Natural killer cell (primary cell): ENCODE measurements around the gene ASIP. TPM values are rescaled to one million over a fixed set of nuclear protein-coding genes. Genes with fewer than 3 reads are reported as not detected.
"Not testable (repeated sequence)": the region's sequence is repeated elsewhere in the genome, so short reads cannot be mapped to it uniquely, and the experiment has no call there.

Experiments
- ATAC-seq, 3 donors: fragments of 150-1000 bp in 2 of 3; fragments of 200-7000 bp in 1 of 3; cut with Tn5 transposase; 1 replicate in 1 of 3; 2 replicates in 2 of 3; pipeline ENCODE4 v1.10.0; 2021; ENCODE audit warnings: mild to moderate bottlenecking in 2 of 3, moderate library complexity in 2 of 3
- DNase-seq, 2 donors: peaks; one replicate each; pipeline versions ENCODE4 v3.0.0 to v3.0.0-alpha.2; 2013 to 2021; ENCODE audit warnings: mixed read lengths in 1 of 2
- H3K27ac ChIP-seq: one replicate; pipeline ENCODE4 v1.5.1; 2013; ENCODE audit warnings: mild to moderate bottlenecking, low read length
- H3K27me3 ChIP-seq: one replicate; pipeline ENCODE4 v1.6.1; 2013; ENCODE audit warnings: low read length; ENCODE audit not compliant: control insufficient read depth, insufficient read depth
- H3K36me3 ChIP-seq: one replicate; pipeline ENCODE4 v1.6.1; 2013; ENCODE audit warnings: low read length; ENCODE audit not compliant: control insufficient read depth, insufficient read depth
- H3K4me1 ChIP-seq: one replicate; pipeline ENCODE4 v1.6.1; 2013; ENCODE audit warnings: low read length; ENCODE audit not compliant: control insufficient read depth, insufficient read depth
- H3K4me3 ChIP-seq: one replicate; pipeline ENCODE4 v1.5.1; 2013; ENCODE audit warnings: low read length
- H3K9me3 ChIP-seq: one replicate; pipeline ENCODE4 v1.6.1; 2013; ENCODE audit warnings: low read length; ENCODE audit not compliant: control insufficient read depth, insufficient read depth
- H3K27ac Mint-ChIP-seq, 2 donors: one replicate each; pipeline ENCODE4 v1.8.0; 2022; ENCODE audit warnings: mild to moderate bottlenecking in 2 of 2, mixed read lengths in 2 of 2, moderate library complexity in 1 of 2
- H3K27me3 Mint-ChIP-seq, 2 donors: one replicate each; pipeline ENCODE4 v1.8.0; 2022; ENCODE audit warnings: low read depth in 2 of 2, mixed read lengths in 2 of 2
- H3K36me3 Mint-ChIP-seq: one replicate; pipeline ENCODE4 v1.8.0; 2022; ENCODE audit warnings: mixed read lengths
- H3K4me1 Mint-ChIP-seq, 2 donors: one replicate each; pipeline ENCODE4 v1.8.0; 2022; ENCODE audit warnings: mixed read lengths in 2 of 2
- H3K4me3 Mint-ChIP-seq: one replicate; pipeline ENCODE4 v1.8.0; 2022; ENCODE audit warnings: mild to moderate bottlenecking, moderate library complexity, mixed read lengths
- H3K9me3 Mint-ChIP-seq, 2 donors: one replicate each; pipeline ENCODE4 v1.8.0; 2022; ENCODE audit warnings: mixed read lengths in 2 of 2
- WGBS: methylation state at CpG from one replicate; pipeline ENCODE4 v1.1.7; 2013; ENCODE audit warnings: missing lambda C conversion rate; ENCODE audit not compliant: insufficient coverage; 5-methylcytosine and 5-hydroxymethylcytosine counted together
- intact Hi-C: fragments of 100-400 bp; cut with micrococcal nuclease; formaldehyde crosslinking; loops from one replicate; pipeline ENCODE4 v1.14.2; 2022
- total RNA-seq, 4 donors: library from RNA; stranded (reverse); fragments of 120-200 nt in 1 of 4; gene quantifications; one replicate each; pipeline versions ENCODE4 v1.2.3 to v1.2.4, GENCODE V29; 2013 to 2022
- TF ChIP-seq, protein P1 (sequence below): fragments of 200-600 bp; IDR thresholded peaks from one replicate; pipeline ENCODE4 v1.8.0; 2022; ENCODE audit warnings: antibody characterized with exemption

The ASIP gene
- total RNA-seq, 3 donors from 2014 or later (not counting 1 experiment from before 2014, with no cell fraction given) = not detected

- no peak overlapping the region for H3K27ac ChIP-seq
- Mint-ChIP-seq H3K4me3 (no peak overlapping the region), H3K27me3 (no peaks in the 10 kb centered on the region), H3K9me3 (no peaks in the 10 kb centered on the region), H3K36me3 (no peaks in the 10 kb centered on the region), H3K4me1 (no peaks in the 10 kb centered on the region), H3K27ac (no peak overlapping the region)
- TF ChIP-seq, protein P1, sequence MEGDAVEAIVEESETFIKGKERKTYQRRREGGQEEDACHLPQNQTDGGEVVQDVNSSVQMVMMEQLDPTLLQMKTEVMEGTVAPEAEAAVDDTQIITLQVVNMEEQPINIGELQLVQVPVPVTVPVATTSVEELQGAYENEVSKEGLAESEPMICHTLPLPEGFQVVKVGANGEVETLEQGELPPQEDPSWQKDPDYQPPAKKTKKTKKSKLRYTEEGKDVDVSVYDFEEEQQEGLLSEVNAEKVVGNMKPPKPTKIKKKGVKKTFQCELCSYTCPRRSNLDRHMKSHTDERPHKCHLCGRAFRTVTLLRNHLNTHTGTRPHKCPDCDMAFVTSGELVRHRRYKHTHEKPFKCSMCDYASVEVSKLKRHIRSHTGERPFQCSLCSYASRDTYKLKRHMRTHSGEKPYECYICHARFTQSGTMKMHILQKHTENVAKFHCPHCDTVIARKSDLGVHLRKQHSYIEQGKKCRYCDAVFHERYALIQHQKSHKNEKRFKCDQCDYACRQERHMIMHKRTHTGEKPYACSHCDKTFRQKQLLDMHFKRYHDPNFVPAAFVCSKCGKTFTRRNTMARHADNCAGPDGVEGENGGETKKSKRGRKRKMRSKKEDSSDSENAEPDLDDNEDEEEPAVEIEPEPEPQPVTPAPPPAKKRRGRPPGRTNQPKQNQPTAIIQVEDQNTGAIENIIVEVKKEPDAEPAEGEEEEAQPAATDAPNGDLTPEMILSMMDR = no peak
- DNase-seq = no peak
- WGBS = 95% methylated on average over 24 of the region's 24 CpGs
- H3K27me3 ChIP-seq = no peaks in the 10 kb centered on the region
- H3K4me1 ChIP-seq = no peaks in the 10 kb centered on the region
- intact Hi-C loops = no loop called here
- no peaks in the 10 kb centered on the region for H3K9me3 ChIP-seq
- peaks cover 3% of the 10 kb centered on the region for H3K36me3 ChIP-seq
- no peak for ATAC-seq
- H3K4me3 ChIP-seq = no peak overlapping the region
Observed at GRCh38 chr20:34295284-34295683, 54.1 kb downstream of the ASIP start.

GRCh38 chr20:34296468-34296867 lies 55.2 kb downstream of the ASIP start:
- Mint-ChIP-seq H3K4me1 (no peaks in the 10 kb centered on the region), H3K36me3 (no peaks in the 10 kb centered on the region), H3K27ac (no peak overlapping the region), H3K9me3 (no peaks in the 10 kb centered on the region), H3K4me3 (no peak overlapping the region), H3K27me3 (no peaks in the 10 kb centered on the region)
- WGBS = 86% methylated on average over 2 of the region's 3 CpGs
- Histone ChIP-seq H3K4me3 (no peak overlapping the region), H3K27ac (no peak overlapping the region), H3K27me3 (no peaks in the 10 kb centered on the region), H3K9me3 (no peaks in the 10 kb centered on the region), H3K36me3 (no peaks in the 10 kb centered on the region), H3K4me1 (no peaks in the 10 kb centered on the region)
- TF ChIP-seq, protein P1 = no peak
- intact Hi-C loops = no loop called here
- DNase-seq = no peak
- no peak for ATAC-seq

DNA sequence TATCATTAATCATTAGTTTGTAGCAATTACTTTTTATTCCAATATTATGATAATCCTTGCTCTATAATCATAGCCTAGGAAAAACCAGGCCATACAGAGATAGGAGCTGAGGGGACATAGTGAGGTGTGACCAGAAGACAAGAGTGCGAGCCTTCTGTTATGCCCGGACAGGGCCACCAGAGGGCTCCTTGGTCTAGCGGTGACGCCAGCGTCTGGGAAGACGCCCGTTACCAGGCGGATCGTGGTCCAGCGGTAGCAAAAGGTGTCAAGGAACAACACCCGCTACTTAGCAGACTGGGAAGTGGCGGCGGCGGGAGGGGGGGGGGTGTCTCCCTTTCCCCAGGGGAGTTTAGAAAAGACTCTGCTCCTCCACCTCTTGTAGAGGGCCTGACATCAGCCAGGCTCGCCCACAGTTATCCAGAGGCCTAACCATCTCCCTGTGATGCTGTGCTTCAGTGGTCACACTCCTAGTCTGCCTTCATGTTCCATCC lies 57.1 kb downstream of the ASIP start:
- DNase-seq, H3K27ac Mint-ChIP-seq, H3K36me3 ChIP-seq, H3K27me3 ChIP-seq, H3K9me3 Mint-ChIP-seq, H3K9me3 ChIP-seq, ATAC-seq, intact Hi-C loops, H3K4me1 ChIP-seq, H3K4me1 Mint-ChIP-seq, H3K27me3 Mint-ChIP-seq, H3K4me3 ChIP-seq, H3K27ac ChIP-seq, H3K36me3 Mint-ChIP-seq, H3K4me3 Mint-ChIP-seq: not testable (repeated sequence)
- WGBS = 86% methylated on average over 5 of the region's 15 CpGs

DNA sequence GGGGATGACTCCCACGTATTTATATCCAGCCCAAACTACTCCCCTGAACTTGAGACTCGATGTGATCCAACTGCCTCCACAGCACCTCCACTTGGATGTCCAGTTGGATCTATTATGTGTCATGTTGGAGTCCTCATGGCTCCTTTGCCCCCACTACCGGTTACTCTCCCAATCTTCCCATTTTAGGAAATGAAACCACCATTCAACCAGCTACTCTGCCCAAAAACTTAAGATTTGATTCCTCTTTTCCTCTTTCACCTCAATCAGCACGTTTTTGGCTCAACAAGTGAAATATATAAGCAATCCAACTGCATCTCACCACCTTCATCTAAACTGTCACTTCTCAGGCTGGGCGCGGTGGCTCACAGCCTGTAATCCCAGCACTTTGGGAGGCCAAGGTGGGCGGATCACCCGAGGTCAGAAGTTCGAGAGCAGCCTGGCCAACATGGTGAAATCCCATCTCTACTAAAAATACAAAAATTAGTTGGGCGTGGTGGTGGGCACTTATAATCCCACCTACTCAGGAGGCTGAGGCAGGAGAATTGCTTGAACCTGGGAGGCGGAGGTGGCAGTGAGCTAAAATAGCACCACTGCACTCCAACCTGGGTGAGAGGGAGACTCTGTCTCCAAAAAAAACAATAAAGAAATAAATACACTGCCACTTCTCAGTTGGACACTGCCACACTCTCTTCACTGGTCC lies 58.5 kb downstream of the ASIP start:
- Histone ChIP-seq H3K9me3 (no peaks in the 10 kb centered on the region), H3K36me3 (no peaks in the 10 kb centered on the region), H3K27me3 (no peaks in the 10 kb centered on the region), H3K4me3 (no peak overlapping the region), H3K27ac (no peak overlapping the region), H3K4me1 (peaks cover 14% of the 10 kb centered on the region)
- no peaks in the 10 kb centered on the region for H3K9me3 Mint-ChIP-seq
- H3K4me3 Mint-ChIP-seq = no peak overlapping the region
- WGBS = 81% methylated on average over 10 of the region's 11 CpGs
- no peak for ATAC-seq
- H3K4me1 Mint-ChIP-seq = peaks cover 0 to 4% of the 10 kb centered on the region in 2 donors
- H3K36me3 Mint-ChIP-seq = no peaks in the 10 kb centered on the region
- TF ChIP-seq, protein P1 = no peak
- no peaks in the 10 kb centered on the region for H3K27me3 Mint-ChIP-seq
- no peak overlapping the region for H3K27ac Mint-ChIP-seq
- no peak for DNase-seq
- intact Hi-C loops = loop anchor here (5.0 kb wide), 1 partner anchor 68 kb away; no protein-coding TSS in a partner anchor
